ENCODE results near the gene SARS1.
"Not testable (repeated sequence)": the region's sequence is repeated elsewhere in the genome, so short reads cannot be mapped to it uniquely, and the experiment has no call there.

Gene SARS1

DNA sequence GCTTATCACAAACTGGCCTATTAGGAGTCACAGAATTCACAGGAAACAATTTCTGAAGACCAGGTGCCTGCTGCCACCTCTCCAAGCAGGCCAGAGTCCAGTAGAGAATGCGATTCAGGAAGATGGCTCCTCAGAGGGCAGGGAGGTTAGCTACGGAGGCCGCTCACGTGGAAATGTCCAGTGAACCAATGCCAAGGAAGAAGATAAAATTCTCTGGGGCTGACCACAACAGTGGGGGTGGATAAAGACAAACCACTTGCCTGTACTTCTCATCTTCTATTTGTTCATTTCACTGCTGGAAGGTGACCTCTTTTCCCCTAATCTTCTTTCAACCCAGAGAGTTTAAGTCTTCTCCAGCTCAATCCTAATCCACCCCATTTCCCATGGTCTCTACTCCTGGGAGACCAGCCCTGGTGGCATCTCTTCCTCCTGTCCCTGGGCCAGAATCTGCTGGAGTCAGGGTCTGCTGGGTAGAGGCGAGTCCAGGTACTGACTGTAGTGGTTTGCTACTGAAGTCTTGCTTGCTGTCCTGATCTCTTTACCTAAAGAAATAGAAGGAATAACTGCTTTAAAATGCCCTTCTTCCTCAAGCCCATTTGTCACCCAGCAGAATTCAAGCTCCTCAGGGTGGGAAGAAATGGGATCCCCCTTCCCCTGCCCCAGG lies 66.0 kb downstream of the SARS1 start:
- DNase-seq, result no peak

DNA sequence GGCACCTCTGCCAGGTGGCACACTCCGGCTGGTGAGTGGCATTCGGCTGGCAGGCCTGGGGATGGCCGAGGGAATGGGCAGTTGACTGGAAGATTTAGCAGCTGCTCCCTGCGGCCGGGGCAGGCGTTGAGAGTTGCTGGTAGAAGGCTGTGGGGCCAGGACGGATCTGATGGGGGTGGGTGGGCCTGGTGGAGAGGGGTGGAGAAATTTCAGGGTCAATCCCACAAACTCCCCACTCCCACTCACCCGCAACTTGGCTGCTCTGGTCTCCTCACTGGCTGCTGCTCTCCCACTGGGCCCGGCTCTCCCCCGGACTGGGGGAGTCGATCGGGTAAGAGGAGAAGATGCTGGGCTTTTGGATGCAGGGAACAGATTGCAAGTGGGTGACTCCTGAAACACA lies 67.1 kb downstream of the SARS1 start:
- no peak for DNase-seq

DNA sequence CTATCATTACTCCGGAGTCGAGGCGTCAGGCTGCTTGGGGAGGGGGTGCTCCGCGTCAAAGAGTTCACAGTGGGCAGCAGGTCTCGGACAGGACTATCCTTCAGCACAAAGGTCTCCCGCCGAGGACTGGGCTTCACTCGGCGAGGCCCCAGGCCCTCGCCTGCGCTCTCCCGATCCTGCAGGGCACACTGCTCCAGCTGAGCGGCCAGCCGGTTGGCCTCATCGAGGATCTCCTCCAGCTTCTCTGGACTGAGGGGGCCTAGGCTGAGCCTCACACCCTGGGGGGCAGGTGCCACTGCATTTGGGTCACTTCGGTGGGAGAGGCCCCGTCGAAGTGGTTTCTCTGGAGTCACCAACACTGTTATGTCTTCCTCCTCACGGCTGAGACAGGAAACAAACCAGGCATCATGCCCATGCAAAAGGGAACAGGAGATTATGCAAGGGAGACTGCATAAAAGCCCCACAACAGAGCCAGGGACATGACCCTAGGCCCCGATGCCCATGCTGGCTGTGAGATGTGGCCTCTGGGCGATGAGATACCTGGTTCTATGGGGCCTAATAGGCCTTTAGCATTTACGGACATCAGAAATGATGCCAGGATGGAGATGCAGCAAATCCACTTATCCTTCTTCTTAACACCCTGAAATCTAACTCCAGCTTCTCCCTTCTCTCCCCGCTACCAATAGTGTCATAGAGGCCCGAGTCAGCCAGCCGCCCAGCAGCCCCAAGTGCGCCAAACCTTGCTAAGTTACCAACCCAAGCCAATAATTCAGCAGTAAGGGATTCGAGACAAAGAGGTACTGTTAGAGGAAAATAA lies 68.2 kb downstream of the SARS1 start:
- DNase-seq, result no peak

DNA sequence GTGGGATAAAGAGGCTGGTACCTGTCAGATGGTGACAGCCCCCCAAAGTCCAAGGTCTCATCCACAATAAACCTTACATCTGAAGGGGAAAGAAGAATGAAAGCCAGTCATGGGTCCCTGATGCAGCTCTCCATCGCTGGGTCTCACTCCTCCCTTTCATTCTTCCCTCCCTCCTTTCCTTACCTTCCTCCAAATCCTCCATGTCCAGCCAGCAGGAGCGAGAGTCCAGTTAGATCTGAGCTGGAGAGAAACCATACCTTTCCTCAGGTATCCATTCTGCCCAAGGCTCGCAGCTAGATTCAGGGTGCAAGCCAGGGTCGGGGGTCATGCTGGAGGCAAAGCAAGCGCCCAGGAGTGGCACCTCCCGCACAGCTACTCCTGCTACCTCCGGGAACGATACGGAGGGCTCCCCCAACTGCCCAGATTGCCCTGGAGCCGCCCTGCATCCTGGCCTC lies 68.8 kb downstream of the SARS1 start:
- DNase-seq, result no peak

DNA sequence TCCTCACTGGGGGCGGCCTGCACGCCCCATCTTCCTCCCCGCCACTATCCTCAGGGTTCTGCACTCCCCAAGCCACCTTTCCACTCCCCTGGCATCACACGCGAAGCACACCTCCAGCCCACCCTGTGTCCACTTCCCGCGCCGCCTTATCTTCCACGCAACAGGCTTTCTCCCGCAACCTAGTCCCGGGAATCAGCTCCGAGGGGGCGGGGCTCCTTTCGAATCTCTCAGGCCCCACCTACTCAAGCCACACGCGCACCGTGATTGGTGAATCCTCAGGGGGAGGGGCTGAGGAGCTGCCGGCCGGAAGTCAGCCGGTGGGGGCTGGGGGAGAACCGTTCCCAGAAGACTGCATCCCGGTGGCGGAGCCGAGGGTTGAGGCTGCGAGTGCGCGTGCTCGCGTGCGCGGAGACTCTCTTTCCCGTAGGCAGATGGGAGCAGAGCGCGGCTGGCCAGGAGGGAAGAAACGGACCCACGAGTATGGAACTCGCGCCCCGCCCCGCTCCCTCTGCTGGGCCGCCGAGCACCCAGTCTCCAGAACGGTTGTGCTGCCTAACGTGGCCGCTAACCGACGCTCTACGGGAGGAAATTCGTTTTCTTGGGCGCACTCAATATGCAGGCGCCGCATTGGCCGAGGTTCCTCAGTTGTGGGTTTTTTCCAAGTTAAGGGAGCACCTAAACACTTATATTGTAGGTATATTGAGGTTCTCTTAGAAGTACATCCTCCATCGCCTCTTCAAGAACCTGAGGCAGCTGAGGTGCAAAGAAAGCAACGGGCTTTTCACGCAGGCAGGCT lies 69.4 kb downstream of the SARS1 start, which contains the start of gene PSRC1:
TSS of gene PSRC1 (minus strand) at position 194 of the 796 bp plus-strand sequence.
- peak; percentile 95 for DNase-seq

DNA sequence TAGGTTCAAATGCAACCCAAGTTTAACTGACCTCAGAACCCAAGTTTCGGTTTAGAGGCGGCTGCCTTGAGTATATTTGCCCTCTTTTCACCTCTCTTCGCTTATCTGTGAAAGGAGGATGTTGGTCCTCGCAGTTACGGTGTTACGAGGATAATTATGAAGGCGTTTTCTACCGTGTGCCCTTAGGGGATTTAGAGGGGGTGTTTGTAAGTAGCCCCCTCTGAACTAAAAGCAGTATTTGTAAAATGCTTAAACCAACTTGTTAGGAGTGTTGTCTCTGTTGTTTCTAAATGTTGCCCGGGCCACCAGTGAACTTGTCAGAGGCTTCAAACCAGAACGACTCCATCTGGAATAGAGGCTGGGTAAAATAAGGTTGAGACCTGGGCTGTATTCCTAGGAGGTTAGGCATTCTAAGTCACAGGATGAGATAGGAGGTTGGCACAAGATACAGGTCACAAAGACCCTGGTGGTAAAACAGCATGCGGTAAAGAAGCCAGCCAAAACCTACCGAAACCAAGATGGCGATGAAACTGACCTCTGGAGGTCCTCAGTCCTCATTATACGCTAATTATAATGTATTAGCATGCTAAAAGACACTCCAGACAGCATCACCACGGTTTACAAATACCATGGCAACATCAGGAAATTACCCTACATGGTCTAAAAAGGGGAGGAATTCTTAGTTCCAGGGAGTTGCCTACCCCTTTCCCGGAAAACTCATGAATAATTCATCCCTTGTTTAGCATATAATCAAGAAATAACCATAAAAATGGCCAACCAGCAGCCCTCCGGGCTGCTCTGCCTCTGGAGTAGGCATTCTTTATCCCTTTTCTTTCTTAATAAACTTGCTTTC lies 70.3 kb downstream of the SARS1 start:
- DNase-seq, result peak; percentile 79

DNA sequence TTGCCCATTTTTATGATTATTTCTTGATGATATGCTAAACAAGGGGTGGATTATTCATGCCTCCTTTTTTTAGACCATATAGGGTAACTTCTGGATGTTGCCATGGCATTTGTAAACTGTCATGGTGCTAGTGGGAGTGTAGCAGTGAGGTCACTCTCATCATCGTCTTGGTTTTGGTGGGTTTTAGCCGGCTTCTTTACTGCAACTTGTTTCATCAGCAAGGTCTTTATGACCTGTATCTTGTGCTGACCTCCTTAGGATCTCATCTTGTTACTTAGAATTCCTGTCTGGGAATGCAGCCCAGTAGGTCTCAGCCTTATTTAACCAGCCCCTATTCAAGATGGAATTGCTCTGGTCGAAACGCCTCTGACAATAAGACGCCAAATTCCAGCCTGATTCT lies 73.0 kb downstream of the SARS1 start:
- DNase-seq, result not testable (repeated sequence)
